ENCODE data around the gene WWC2. TPM values are rescaled to one million over a fixed set of nuclear protein-coding genes. Genes with fewer than 3 reads are reported as not detected.

WWC2 gene
- total RNA-seq, 1 experiment from 2014 or later = 39.1 TPM

DNA sequence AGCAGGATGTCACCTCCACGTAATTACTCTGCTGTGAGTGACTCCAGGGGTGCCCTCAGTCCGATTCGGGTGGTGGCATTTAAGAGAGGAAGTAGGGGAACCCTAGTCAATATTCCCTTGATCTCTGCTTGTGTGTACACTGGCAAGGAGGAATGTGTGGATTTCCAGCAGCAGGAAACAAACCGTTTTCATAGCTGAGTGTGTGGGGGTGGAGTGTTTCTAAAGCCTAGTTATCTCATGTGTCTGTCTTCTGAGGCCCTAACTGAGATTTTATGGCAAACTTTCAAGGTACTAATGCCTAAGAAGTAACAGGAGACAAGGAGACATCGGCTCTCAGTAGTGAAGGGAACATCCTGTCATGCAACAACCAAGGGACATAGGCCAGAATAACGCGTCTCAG is 229.8 kb downstream of the WWC2 start (continued):
- TF ChIP-seq, protein P1, sequence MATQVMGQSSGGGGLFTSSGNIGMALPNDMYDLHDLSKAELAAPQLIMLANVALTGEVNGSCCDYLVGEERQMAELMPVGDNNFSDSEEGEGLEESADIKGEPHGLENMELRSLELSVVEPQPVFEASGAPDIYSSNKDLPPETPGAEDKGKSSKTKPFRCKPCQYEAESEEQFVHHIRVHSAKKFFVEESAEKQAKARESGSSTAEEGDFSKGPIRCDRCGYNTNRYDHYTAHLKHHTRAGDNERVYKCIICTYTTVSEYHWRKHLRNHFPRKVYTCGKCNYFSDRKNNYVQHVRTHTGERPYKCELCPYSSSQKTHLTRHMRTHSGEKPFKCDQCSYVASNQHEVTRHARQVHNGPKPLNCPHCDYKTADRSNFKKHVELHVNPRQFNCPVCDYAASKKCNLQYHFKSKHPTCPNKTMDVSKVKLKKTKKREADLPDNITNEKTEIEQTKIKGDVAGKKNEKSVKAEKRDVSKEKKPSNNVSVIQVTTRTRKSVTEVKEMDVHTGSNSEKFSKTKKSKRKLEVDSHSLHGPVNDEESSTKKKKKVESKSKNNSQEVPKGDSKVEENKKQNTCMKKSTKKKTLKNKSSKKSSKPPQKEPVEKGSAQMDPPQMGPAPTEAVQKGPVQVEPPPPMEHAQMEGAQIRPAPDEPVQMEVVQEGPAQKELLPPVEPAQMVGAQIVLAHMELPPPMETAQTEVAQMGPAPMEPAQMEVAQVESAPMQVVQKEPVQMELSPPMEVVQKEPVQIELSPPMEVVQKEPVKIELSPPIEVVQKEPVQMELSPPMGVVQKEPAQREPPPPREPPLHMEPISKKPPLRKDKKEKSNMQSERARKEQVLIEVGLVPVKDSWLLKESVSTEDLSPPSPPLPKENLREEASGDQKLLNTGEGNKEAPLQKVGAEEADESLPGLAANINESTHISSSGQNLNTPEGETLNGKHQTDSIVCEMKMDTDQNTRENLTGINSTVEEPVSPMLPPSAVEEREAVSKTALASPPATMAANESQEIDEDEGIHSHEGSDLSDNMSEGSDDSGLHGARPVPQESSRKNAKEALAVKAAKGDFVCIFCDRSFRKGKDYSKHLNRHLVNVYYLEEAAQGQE (IDR thresholded peaks at IDR 0.05; ENCODE audit: low read depth) = no peak

- H3K27ac ChIP-seq (ENCODE audit: low read depth, low read length) = no peak overlapping the region
- RAD21 ChIA-PET (ENCODE audit: low non-redundant PET in 1 of 2, low total read pairs in 2 of 2, uncharacterized antibody in 2 of 2, unreplicated experiment in 2 of 2) = no interaction called here
- no peak for DNase-seq (ENCODE audit: low read depth, low spot score)
- H3K79me2 ChIP-seq (ENCODE audit: insufficient read depth, low read length) = no peaks in the 10 kb centered on the region
- no peaks in the 10 kb centered on the region for H3K27me3 ChIP-seq (ENCODE audit: insufficient read depth, low read length)
- H2AFZ ChIP-seq (ENCODE audit: low read depth, low read length, poor library complexity, severe bottlenecking) = no peak overlapping the region
- no TSS peak for BruUV-seq (replicated peaks)
- CTCF ChIA-PET = no interaction called here
- no peak overlapping the region for H3K4me3 ChIP-seq (replicated peaks in 1 of 2; ENCODE audit: low read depth in 1 of 2, low read length in 2 of 2)
- H3K4me2 ChIP-seq (ENCODE audit: low read length) = no peak overlapping the region
- POLR2A ChIA-PET = no interaction called here
- H3K36me3 ChIP-seq (ENCODE audit: control insufficient read depth in 1 of 2, insufficient read depth in 2 of 2, low read length in 2 of 2) = no peaks in the 10 kb centered on the region
- no peaks in the 10 kb centered on the region for H4K20me1 ChIP-seq (ENCODE audit: insufficient read depth)
- intact Hi-C loops (cut with micrococcal nuclease) = no loop called here
- peaks cover 0 to 7% of the 10 kb centered on the region in 2 experiments; a peak in 1 of 4 replicates for H3K9me3 ChIP-seq (ENCODE audit: control insufficient read depth in 1 of 2, insufficient read depth in 1 of 2, low read depth in 1 of 2, low read length in 2 of 2)
- no peaks in the 10 kb centered on the region for H3K9me2 ChIP-seq (ENCODE audit: insufficient read depth)
- H3K4me1 ChIP-seq (ENCODE audit: control insufficient read depth in 1 of 2, insufficient read depth in 2 of 2, low read length in 2 of 2) = peaks cover 8 to 26% of the 10 kb centered on the region in 2 experiments; a peak in 3 of 4 replicates
- no peak overlapping the region for H3K9ac ChIP-seq (ENCODE audit: low read length)
- ATAC-seq = no peak
- TF ChIP-seq CBX3 (IDR thresholded peaks at IDR 0.05; ENCODE audit: low read depth) = no peak
- TF ChIP-seq, protein P2, sequence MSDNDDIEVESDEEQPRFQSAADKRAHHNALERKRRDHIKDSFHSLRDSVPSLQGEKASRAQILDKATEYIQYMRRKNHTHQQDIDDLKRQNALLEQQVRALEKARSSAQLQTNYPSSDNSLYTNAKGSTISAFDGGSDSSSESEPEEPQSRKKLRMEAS (IDR thresholded peaks at IDR 0.05) = no peak
- TF ChIP-seq, protein P3, sequence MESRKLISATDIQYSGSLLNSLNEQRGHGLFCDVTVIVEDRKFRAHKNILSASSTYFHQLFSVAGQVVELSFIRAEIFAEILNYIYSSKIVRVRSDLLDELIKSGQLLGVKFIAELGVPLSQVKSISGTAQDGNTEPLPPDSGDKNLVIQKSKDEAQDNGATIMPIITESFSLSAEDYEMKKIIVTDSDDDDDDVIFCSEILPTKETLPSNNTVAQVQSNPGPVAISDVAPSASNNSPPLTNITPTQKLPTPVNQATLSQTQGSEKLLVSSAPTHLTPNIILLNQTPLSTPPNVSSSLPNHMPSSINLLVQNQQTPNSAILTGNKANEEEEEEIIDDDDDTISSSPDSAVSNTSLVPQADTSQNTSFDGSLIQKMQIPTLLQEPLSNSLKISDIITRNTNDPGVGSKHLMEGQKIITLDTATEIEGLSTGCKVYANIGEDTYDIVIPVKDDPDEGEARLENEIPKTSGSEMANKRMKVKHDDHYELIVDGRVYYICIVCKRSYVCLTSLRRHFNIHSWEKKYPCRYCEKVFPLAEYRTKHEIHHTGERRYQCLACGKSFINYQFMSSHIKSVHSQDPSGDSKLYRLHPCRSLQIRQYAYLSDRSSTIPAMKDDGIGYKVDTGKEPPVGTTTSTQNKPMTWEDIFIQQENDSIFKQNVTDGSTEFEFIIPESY (IDR thresholded peaks at IDR 0.05; ENCODE audit: extremely low read depth, insufficient replicate concordance, low read length) = no peak
- TF ChIP-seq ZNF274 (IDR thresholded peaks at IDR 0.05; ENCODE audit: low read depth, low read length) = no peak
- no peak for TF ChIP-seq CTCF (IDR thresholded peaks at IDR 0.05 in 2 of 3, conservative IDR thresholded peaks at IDR 0.05 in 1 of 3; ENCODE audit: borderline replicate concordance in 1 of 3, insufficient read depth in 1 of 3, low read depth in 2 of 3, low read length in 2 of 3)
- TF ChIP-seq RAD21 (IDR thresholded peaks at IDR 0.05; ENCODE audit: low read depth) = no peak
- TF ChIP-seq EZH2phosphoT487 (IDR thresholded peaks at IDR 0.05; ENCODE audit: borderline replicate concordance) = no peak
- no peak for TF ChIP-seq SRF (IDR thresholded peaks at IDR 0.05; ENCODE audit: low read depth)
- no peak for TF ChIP-seq JUND (IDR thresholded peaks at IDR 0.05)
- no peak for TF ChIP-seq ELF1 (IDR thresholded peaks at IDR 0.05; ENCODE audit: borderline replicate concordance, low read depth)
- TF ChIP-seq, protein P1 (IDR thresholded peaks at IDR 0.05; ENCODE audit: low read depth) = no peak
- no peak for TF ChIP-seq FOSL1 (IDR thresholded peaks at IDR 0.05; ENCODE audit: low read depth)
- TF ChIP-seq SP1 (IDR thresholded peaks at IDR 0.05; ENCODE audit: low read depth) = no peak
- TF ChIP-seq POLR2AphosphoS5 (IDR thresholded peaks at IDR 0.05; ENCODE audit: low read depth, low read length) = no peak
These were observed 230.2 kb downstream of the WWC2 start for GRCh38 chr4:183329244-183329643.
